ENCODE results near the gene OR2D2.
"Not testable (repeated sequence)": the region's sequence is repeated elsewhere in the genome, so short reads cannot be mapped to it uniquely, and the experiment has no call there.

The OR2D2 gene

GRCh38 chr11:6892400-6892799 is at the start of gene OR2D2:
Gene OR2D2 (minus strand): TSS chr11:6892500. CDS start chr11:6892500, 0 bp downstream.
- DNase-seq: no peak

GRCh38 chr11:6941970-6942369 is 49.7 kb upstream of the OR2D2 start:
- DNase-seq: no peak

- DNase-seq: no peak
Measured at GRCh38 chr11:6932145-6932544, 39.8 kb upstream of the OR2D2 start.

GRCh38 chr11:6931146-6931713 is 38.9 kb upstream of the OR2D2 start:
- DNase-seq: no peak

- no peak for DNase-seq
Measured at GRCh38 chr11:6928916-6929315, 36.6 kb upstream of the OR2D2 start.

GRCh38 chr11:6927030-6927617 is 34.8 kb upstream of the OR2D2 start:
- peak; percentile 5 for DNase-seq

GRCh38 chr11:6926208-6927029 is 34.1 kb upstream of the OR2D2 start, which contains the start of gene ZNF215:
Gene ZNF215 (plus strand): TSS chr11:6926426. CDS start chr11:6932273, 5,847 bp downstream.
- peak; percentile 93 for DNase-seq

GRCh38 chr11:6925636-6926207 is 33.4 kb upstream of the OR2D2 start:
- DNase-seq: peak; percentile 90

GRCh38 chr11:6925007-6925577 is 32.8 kb upstream of the OR2D2 start:
- DNase-seq: no peak

- no peak for DNase-seq
Measured at GRCh38 chr11:6920702-6921101, 28.4 kb upstream of the OR2D2 start, which contains the start of gene OR2D3. Gene OR2D3 (plus strand): TSS chr11:6921002. CDS start chr11:6921002, 0 bp downstream.

GRCh38 chr11:6919698-6920097 is 27.4 kb upstream of the OR2D2 start:
- no peak for DNase-seq

- no peak for DNase-seq
Measured at GRCh38 chr11:6911948-6912347, 19.6 kb upstream of the OR2D2 start.

- no peak for DNase-seq
Measured at GRCh38 chr11:6911378-6911777, 19.1 kb upstream of the OR2D2 start.

GRCh38 chr11:6904804-6905203 is 12.5 kb upstream of the OR2D2 start:
- not testable (repeated sequence) for DNase-seq

GRCh38 chr11:6900327-6900999 is 8.2 kb upstream of the OR2D2 start:
- peak; percentile 15 for DNase-seq

GRCh38 chr11:6898911-6899310 is 6.6 kb upstream of the OR2D2 start:
- no peak for DNase-seq

- DNase-seq: no peak
Measured at GRCh38 chr11:6895010-6895409, 2.7 kb upstream of the OR2D2 start.

- no peak for DNase-seq
Measured at GRCh38 chr11:6894097-6894496, 1.8 kb upstream of the OR2D2 start.

GRCh38 chr11:6889835-6890234 is 2.5 kb downstream of the OR2D2 start:
- no peak for DNase-seq

GRCh38 chr11:6888830-6889229 is 3.5 kb downstream of the OR2D2 start:
- DNase-seq: no peak

GRCh38 chr11:6887711-6888110 is 4.6 kb downstream of the OR2D2 start:
- not testable (repeated sequence) for DNase-seq

- no peak for DNase-seq
Measured at GRCh38 chr11:6882751-6883150, 9.5 kb downstream of the OR2D2 start.

- DNase-seq: no peak
Measured at GRCh38 chr11:6876914-6877313, 15.4 kb downstream of the OR2D2 start.

Measured in NCI-H82 (cell line).